ENCODE results near the gene ADARB2.

Gene ADARB2

GRCh38 chr10:1301143-1301542 is 436.2 kb downstream of the ADARB2 start:
- POLR2A ChIA-PET (ENCODE audit: low non-redundant PET) = no interaction called here
- TF ChIP-seq CTCF (conservative IDR thresholded peaks at IDR 0.05; ENCODE audit: low read depth) = no peak
- no peak overlapping the region for H3K27ac ChIP-seq
- no peak for DNase-seq (ENCODE audit: low spot score)
- CTCF ChIA-PET = no interaction called here

- ChIA-PET CTCF (no interaction called here), POLR2A (ENCODE audit: low non-redundant PET) (no interaction called here)
- no peak overlapping the region for H3K27ac ChIP-seq
- TF ChIP-seq CTCF (conservative IDR thresholded peaks at IDR 0.05; ENCODE audit: low read depth) = no peak
- no peak for DNase-seq (ENCODE audit: low spot score)
These were observed 437.1 kb downstream of the ADARB2 start for GRCh38 chr10:1300218-1300617.

GRCh38 chr10:1299041-1299726 is 438.1 kb downstream of the ADARB2 start:
- DNase-seq (ENCODE audit: low spot score) = no peak
- TF ChIP-seq CTCF (conservative IDR thresholded peaks at IDR 0.05; ENCODE audit: low read depth) = no peak
- ChIA-PET POLR2A (ENCODE audit: low non-redundant PET) (no interaction called here), CTCF (no interaction called here)
- no peak overlapping the region for H3K27ac ChIP-seq

- POLR2A ChIA-PET (ENCODE audit: low non-redundant PET) = no interaction called here
- H3K27ac ChIP-seq = no peak overlapping the region
- DNase-seq (ENCODE audit: low spot score) = no peak
- CTCF ChIA-PET = interaction anchor here (0.6 kb wide), 2 partner anchors 549 to 1652 kb away, joined by 3 to 5 read pairs; no protein-coding TSS in a partner anchor
- TF ChIP-seq CTCF (conservative IDR thresholded peaks at IDR 0.05; ENCODE audit: low read depth) = no peak
These were observed 439.6 kb downstream of the ADARB2 start for GRCh38 chr10:1297566-1298301.

GRCh38 chr10:1295756-1296480 is 441.4 kb downstream of the ADARB2 start:
- no peak for DNase-seq (ENCODE audit: low spot score)
- POLR2A ChIA-PET (ENCODE audit: low non-redundant PET) = no interaction called here

More at GRCh38 chr10:1295756-1296480, 441.4 kb downstream of the ADARB2 start:
- TF ChIP-seq CTCF (conservative IDR thresholded peaks at IDR 0.05; ENCODE audit: low read depth) = no peak
- H3K27ac ChIP-seq = no peak overlapping the region
- CTCF ChIA-PET = no interaction called here
